Eye (tissue), 1 donor: ENCODE results near the gene EIF4G1.
"Not testable (repeated sequence)": the region's sequence is repeated elsewhere in the genome, so short reads cannot be mapped to it uniquely, and the experiment has no call there.

Experiments
- DNase-seq: peaks from one replicate; pipeline ENCODE4 v3.0.0-alpha.2; 2015

Gene EIF4G1

DNA sequence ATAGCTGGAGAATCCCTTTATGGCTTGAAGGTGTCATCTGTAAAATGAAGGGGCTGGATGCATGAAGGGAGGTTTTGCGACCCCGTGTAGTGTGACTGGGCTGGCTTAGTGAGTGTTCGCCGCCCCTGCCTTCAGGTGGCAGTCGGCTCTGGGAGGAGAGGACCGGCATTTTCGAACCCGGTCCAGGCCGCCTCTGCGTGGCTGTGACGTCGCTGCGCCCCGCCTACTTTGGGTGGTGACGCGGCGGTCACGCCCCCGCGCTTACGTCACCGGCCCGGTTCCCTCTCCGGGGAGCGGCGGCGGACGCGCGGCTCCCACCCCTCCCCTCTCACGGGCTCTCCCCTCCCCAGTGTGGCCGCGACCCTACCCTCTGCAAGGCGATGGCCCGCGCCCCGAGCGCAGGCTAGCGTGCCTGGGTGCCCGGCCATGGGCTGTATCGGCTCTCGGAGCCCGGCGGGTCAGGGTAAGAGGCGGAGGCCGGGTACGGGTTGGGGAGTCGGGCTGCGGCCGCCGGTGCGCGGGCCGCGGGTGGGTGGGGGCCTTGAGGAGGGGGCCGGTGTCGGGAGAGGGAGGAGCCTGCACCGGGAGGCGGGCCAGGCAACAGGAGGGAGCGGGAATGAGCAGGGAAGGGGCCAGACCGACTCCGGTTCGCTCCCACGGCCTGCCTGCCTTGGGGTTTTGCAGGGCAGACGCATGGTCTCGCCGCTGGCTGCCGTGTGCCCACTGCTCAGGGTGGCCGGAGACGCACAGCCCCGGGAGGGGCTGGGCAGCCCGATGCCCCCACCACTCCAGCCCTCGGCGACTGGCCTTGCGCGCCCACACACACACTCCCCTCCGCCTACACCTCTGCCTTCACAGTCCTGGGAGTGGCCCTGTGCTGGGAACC, 21.5 kb downstream of the EIF4G1 start:
- DNase-seq, result peak; percentile 94

DNA sequence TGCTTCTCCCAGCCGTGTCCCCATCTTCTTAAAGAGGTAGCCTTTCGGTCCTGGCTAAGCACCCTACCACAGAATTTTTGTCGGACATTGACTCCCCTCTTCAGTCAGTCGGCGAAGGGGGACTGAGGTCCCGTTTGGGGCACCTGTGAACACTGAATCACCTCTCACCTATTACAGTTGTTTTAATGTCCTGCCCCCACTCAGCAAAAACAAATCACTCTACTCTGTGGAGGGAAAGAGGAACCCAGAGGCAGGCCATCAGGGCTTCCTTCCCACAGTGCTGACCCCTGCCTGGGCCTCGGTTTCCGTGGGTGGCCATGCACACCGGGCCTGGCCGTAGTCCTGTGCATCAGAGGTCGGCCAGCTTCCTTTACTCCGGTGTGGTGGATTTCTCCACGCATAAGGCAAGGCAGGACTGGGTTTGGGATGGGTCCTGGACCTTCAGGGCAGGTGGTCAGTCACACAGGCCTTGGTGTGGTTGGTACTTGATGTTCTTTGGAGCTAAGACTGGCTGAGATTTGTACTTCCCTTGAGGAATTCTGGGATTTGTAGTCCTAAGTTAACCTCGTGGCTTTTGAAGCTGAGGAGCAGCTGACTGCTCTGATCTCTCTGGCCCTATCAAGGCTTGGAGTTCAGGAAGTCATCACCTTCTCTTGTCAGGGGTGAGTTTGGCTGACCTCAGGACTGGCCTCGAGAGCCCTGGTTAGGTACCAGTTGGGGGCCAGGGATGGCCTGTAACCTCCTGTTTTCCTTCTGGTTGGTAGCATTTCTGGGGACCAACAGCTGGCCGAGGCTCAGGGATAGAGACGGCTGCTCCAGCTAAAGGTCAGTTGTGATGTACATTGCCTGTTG, 22.4 kb downstream of the EIF4G1 start:
- peak; percentile 85 for DNase-seq

DNA sequence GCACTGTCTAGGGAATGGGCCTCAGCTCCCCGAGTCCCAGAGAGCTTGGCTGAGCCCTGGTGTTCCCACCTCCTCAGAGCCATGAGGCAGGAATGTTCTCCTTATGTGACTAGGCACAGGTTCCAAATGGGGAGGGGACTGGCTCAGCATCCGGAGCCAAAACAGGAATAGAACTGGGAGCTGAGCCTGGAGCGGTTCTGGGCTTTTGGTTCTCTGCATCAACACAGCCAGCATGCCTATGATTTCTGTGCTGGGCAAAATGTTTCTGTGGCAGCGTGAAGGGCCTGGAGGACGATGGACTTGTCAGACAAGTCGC, 23.0 kb downstream of the EIF4G1 start, which contains the start of gene FAM131A:
TSS of gene FAM131A (plus strand) at position 202 of the 316 bp plus-strand sequence. CDS start at position 233, 31 bp downstream.
- peak; percentile 67 for DNase-seq

DNA sequence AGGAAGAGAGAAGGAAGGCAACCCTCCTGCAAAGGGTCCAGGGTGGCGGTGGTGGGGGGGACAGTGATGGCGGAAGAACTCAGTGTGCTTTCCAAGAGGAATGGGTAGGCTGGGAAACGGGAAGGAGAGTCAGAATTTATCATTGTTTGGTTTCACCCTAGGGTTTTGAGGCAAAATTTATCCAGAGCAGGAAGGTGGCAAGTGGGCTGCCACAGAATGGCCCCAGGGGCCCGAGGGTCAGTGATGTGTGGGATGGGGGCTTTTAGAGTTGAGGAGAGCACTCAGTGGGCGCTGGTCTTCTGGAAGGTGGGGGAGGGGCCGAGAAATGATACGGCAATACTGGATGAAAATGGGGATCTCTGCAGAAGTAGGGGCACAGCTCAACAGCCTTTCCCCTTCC, 23.6 kb downstream of the EIF4G1 start:
- DNase-seq, result peak; percentile 22

DNA sequence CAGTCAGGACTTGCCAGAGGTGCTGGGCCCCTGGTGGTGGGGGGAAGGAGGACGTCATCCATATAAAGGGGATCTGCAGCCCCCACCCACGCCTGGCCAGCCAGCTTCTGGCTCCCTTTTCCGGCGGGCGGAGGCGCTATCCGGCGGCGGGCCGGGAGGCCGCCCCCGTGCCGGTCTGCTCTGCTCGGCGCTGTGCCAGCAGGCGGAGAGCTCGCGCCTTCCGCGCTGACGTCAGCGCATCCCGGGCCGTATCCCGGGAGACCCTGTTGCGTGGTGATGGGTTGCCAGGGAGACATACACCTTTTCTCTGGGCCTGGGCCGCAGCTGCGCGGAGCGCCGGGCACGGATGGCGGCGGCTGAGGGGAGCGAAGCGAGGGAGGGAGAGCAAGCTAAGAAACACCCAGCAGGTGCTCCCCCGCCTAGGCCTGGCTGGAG, 24.1 kb downstream of the EIF4G1 start:
- DNase-seq, result peak; percentile 94

DNA sequence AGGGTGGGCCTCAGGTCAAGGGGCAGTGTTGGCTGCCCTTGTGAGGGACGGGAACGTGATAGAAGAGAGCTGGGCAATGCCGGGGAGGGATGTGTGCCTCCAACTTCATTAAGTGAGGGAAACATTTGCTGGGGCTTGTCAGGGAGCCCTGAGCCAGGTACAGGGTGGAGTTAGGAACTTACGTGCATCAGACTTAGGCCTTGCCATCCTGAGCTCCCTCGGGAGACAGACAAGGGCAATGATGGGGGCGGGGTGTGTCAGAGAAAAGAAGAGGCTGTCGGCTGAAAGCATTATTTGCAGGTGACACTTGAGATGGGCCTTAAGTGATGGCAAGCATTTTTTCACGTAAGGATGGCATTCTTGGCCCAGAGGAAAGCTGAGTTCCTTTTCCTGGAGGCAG, 24.6 kb downstream of the EIF4G1 start:
- no peak for DNase-seq

DNA sequence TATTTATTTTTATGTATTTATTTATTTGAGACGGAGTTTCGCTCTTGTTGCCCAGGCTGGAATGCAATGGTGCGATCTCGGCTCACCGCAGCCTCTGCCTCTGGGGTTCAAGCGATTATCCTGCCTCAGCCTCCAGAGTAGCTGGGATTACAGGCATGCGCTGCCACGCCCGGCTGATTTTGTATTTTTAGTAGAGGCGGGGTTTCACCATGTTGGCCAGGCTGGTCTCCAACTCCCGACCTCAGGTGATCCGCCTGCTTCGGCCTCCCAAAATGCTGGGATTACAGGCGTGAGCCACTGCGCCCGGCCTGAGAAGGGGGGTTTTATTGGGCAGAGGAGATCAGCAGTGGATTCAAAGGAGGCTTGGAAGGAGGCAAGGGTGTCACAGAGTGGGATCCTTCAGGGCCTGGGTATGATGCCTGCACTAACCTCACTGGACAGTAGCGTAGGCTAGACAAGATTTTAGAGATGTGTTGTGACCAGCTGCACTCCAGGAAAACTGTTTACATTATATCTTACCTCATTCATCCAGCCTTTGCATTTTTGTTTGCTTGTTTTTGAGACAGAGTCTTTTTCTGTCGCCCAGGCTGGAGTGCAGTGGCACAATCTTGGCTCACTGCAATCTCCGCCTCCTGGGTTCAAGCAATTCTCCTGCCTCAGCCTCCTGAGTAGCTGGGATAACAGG, 25.2 kb downstream of the EIF4G1 start:
- DNase-seq, result not testable (repeated sequence)

DNA sequence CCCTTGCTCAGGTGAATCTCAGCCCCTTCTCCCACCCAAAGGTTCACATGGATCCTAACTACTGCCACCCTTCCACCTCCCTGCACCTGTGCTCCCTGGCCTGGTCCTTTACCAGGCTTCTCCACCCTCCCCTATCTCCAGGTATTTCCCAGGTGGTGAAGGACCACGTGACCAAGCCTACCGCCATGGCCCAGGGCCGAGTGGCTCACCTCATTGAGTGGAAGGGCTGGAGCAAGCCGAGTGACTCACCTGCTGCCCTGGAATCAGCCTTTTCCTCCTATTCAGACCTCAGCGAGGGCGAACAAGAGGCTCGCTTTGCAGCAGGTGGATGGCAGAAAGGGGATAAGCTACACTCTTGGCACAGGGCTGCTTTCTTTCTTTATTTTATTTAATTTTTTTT, 27.5 kb downstream of the EIF4G1 start:
- no peak for DNase-seq

DNA sequence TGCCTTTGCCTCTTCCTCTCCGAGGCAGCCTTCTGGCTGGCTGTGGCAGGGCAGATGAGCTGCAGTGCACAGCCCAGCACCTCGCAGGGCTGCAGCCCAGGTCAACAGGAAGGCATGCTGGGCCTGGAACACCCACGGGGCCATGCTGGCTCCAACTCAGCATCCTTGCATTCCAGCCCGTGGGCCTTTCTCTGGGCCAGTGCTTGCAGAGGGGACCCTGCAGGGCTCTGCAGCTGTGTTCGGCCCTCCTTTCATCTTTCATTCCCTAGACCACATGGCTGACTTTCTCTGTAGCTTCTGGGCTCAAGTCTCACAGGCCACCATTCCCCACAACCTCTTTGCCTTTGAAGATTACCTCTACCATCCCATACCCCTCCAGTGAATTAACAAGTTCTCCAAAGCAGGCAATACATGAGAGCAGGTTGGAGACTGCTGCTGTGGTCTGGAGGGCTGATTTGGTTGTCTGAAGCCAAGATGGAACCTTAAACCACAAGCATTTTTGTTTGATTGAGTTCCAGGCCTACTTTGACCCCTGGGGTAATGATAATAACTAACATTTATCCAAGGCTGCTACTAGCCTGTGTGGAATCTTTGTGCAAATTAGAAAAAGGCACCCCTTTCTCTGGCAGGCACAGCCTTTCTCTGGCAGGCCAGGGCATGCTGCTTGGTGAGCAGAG, 28.9 kb downstream of the EIF4G1 start:
- no peak for DNase-seq

DNA sequence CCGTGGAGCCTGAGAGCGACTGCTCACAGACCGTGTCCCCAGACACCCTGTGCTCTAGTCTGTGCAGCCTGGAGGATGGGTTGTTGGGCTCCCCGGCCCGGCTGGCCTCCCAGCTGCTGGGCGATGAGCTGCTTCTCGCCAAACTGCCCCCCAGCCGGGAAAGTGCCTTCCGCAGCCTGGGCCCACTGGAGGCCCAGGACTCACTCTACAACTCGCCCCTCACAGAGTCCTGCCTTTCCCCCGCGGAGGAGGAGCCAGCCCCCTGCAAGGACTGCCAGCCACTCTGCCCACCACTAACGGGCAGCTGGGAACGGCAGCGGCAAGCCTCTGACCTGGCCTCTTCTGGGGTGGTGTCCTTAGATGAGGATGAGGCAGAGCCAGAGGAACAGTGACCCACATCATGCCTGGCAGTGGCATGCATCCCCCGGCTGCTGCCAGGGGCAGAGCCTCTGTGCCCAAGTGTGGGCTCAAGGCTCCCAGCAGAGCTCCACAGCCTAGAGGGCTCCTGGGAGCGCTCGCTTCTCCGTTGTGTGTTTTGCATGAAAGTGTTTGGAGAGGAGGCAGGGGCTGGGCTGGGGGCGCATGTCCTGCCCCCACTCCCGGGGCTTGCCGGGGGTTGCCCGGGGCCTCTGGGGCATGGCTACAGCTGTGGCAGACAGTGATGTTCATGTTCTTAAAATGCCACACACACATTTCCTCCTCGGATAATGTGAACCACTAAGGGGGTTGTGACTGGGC, 30.3 kb downstream of the EIF4G1 start:
- DNase-seq, result no peak

DNA sequence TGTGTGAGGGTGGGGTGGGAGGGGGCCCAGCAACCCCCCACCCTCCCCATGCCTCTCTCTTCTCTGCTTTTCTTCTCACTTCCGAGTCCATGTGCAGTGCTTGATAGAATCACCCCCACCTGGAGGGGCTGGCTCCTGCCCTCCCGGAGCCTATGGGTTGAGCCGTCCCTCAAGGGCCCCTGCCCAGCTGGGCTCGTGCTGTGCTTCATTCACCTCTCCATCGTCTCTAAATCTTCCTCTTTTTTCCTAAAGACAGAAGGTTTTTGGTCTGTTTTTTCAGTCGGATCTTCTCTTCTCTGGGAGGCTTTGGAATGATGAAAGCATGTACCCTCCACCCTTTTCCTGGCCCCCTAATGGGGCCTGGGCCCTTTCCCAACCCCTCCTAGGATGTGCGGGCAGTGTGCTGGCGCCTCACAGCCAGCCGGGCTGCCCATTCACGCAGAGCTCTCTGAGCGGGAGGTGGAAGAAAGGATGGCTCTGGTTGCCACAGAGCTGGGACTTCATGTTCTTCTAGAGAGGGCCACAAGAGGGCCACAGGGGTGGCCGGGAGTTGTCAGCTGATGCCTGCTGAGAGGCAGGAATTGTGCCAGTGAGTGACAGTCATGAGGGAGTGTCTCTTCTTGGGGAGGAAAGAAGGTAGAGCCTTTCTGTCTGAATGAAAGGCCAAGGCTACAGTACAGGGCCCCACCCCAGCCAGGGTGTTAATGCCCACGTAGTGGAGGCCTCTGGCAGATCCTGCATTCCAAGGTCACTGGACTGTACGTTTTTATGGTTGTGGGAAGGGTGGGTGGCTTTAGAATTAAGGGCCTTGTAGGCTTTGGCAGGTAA, 31.1 kb downstream of the EIF4G1 start:
- DNase-seq, result peak; percentile 83

DNA sequence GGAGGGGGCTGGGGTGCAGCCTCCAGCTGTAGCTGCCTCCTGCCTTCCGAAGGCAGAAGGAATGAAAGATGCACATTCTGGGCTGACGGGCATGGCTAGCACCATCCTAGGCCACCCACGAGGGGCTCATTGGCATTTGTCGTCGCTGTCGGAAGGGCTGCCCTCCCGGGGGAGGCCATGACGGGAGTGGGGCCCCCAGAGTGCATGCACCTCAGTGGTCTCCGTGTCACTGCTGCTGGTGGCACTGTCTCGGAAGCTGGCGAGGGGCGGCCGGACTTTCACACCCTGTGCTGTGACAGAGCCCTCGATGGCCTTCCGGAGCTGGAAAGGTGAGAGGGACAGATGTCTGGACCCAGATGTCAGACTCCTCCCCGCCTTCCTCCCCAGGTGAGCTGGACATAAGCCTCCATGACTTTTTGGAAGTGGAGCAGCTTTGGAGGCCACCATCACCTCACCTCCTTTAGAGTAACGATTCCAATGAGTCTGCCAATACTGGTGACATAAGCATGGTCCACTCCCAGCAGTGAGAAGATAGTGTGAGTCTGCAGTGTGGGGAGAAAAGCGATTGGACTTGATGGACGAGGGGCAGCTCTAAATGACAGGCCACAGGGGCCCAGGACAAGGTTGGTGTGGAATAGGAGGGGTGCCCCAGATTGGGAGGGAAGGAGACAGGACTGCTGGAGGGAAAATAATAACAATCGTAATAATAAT, 32.2 kb downstream of the EIF4G1 start:
- DNase-seq, result no peak

DNA sequence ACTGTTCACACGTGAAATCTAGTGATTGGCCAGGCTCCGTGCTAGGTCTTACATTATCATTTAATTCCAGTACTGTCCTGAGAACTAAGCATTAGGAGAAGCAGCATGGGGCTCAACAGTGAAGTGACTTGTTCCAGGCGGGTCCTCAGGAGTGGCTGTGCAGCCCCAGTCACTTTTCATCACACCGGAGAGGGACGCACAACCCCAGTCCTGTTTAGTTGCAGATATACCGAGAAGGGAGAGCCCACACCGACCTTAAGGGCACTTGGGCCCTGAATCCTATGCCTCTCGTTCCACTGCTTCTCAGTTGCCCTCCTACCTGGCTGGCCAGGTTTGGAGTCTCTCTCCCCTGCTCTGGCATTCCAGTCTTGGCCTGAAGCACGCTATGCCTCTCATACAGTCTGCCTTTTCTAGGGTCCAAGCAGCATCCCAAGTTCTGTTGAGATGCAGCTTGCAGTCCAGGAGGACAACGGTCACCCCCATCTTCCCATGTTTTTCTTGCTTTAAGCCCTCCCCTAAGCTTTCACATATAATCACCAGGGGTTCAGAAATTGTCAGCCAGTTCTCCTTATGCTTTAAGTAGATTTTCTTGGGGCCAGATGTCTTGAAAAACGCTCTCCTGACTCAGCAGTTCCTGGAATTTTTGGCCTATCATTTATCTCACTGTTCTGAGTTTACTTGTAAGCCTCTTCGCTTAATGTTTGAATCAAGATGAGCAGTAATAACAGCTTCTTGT, 33.1 kb downstream of the EIF4G1 start:
- no peak for DNase-seq

DNA sequence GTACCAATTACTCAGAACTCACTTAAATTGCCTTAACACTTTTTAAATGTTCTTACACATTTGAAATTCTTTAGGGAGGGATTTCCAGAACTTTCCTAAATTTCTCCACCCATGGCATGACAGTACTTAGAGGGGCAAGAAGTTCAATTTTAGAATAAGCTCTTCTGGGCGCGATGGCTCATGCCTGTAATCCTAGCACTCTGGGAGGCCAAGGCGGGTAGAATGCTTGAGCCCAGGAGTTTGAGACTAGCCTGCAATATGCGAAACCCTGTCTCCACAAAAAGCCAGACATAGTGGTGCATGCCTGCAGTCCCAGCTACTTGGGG, 33.6 kb downstream of the EIF4G1 start:
- DNase-seq, result no peak

DNA sequence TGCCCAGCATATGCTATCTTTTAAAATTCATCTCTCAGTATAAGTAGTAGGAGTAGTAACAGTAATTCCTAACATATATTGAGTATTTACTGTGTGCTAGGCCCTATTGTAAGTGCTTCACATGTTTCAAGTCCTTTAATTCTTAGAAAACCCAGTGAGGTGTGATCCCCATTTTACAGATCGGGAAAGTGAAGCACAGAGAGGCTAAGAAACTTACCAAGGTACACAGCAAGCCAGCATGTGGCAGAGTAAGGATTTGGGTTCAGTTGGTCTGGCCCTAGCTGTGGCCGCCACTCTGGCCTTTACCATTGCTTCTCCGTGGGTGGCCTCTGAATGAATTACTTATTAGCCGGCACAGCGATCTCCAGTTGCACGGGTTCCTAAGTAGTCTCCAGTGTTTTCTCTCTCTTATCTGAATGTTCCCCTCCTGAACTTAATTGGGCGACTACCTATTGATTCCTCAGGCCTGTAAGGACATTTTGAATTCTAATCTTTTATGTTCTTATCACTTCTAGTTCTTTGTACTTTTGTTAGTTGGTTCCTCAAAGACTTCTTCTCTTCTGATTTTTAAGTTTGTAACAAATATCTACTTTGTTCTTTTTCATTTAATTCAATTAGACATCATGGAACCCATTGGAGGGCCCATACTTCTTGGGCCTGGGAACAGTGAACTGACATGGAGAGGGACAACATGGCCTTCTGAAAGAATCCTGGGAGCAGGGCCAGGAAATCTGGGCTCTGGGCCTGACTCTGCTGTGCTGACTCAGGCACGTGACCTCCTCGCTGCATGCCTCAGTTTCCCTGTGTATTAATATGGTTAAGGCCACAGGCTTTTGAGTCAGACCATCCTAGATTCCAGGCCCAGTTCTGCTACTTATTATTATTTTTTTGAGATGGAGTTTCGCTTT, 35.4 kb downstream of the EIF4G1 start:
- DNase-seq, result no peak

DNA sequence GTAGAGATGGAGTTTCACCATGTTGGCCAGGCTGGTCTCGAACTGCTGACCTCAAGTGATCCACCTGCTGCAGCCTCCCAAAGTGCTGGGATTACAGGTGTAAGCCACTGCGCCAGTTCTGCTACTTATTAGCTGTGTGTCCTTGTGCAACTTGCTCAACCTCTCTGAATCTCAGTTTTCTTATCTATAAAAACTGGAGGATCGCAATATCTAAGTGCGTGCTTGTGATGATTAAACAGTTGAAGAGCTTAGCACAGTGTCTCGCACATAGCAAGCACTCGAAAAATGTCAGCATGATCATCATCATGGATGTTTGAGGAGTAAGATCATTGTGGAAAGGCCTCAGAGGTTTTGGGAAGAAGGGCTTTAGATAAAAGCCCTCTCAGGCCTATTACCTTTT, 36.2 kb downstream of the EIF4G1 start:
- DNase-seq, result no peak

DNA sequence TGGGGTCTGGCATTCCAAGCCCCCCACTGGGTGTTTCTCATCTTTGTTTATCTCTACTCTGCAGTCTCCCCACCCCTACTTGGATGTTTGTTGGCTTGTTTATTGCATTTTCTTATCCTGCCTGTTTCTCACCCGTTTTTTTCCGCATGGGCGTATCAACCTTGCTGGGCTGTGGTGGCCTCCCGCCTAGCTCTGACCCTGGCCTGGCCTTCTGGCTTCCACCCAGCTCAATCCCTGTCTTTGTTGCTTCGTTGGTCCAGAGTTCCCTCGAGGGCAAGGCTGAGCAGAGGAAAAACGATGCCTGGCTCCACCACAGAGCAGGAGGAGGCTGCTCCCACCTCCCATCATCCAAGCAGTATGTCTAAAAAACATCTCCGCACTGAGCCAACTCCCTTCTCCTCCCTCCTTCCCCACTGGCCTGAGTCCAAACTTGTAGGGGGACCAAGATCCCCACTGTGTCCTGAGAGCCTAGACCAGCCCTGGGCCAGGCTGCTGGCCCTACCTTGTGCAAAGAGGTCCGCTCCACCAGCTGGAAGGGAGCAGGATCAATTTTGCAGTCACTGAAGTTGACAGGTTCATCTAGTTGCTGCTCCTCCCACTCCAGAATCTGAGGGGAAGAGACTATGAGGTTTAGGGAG, 37.2 kb downstream of the EIF4G1 start:
- peak; percentile 35 for DNase-seq

DNA sequence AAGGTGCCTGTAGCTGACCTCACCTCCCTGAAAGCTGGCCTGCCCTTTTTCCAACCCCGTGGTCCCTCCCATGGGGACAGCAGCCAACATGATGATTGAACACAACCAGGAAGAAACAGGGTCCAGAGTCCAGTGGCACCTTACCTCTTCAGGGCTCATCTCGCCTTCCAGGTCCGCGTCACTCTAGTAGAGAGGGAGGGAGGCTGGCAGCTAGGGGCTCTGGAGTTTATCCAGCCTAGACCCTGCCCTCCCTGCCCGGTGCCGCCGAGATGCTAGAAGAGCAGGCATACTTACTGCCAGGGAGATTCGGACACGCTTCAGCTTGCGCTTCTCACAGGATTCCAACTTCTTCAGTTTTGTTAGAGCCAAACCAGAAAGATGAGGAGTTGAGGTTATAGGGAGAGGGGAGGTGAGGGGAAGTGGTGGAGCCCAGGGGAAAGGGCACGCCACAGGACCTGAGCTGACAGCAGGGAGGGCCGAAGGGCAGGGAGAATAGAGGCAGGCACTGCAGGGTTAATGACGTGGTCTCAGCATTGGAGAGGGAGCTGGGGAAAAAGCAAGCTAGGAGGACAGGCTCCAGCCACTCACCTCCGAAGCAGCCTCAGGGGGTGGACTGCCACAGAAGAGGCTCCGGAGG, 37.9 kb downstream of the EIF4G1 start:
- no peak for DNase-seq
